AG08395 (cell line): ENCODE results near the gene SLC9A6.

ENCODE experiments used
- DNase-seq: peaks from one replicate; pipeline ENCODE4 v3.0.0; 2012; ENCODE audit warnings: mixed read lengths, low spot score

Gene SLC9A6

DNA sequence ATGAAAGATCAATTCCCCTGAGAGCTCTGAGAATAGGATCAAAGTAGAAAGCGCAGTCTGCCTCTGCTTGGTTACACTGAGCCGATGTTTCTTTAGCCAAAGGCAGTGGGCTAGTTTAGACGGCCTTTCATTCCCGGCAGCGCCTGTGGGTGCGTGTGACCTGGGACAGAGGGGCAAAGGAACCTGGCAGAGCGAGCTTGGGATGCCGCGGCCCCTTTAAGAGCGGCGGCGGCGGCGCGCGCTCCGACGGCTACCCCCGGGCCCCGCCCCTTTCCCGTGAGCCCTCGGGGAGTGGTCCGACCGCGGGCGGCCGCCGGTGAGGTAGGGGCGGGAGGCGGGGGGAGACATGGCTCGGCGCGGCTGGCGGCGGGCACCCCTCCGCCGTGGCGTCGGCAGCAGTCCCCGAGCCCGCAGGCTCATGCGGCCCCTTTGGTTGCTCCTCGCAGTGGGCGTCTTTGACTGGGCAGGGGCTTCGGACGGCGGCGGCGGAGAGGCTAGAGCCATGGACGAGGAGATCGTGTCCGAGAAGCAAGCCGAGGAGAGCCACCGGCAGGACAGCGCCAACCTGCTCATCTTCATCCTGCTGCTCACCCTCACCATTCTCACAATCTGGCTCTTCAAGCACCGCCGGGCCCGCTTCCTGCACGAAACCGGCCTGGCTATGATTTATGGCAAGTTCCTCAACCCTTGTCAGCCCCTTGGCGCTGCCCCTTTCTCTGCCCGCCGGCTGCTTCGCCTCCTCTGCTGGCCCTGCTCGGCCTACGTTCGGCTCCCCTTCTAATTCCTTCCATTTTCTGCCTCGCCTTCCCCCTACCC lies at the start of gene SLC9A6:
Gene SLC9A6 (plus strand): TSS at position 279 of the 816 bp plus-strand sequence. CDS start 224 bp downstream, at position 503.
- DNase-seq = peak; percentile 62

DNA sequence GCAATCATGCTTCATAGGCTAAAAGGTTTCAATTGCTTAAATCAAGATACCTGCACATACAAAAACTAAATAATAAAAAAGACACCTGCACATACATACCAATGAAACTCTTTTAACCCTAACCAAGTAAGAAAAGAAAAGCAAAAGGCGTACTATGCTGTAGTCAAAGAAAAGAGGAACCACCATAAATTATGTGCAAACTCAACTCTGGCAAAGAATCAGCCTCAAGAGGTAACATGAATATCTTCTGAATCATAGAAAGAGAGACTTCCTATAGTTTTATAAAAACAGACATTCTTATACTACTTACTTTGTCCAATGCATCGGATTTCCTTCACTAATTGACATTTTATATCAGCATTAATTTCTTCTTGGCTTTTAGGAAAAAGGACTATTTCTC lies 40.7 kb upstream of the SLC9A6 start:
- no peak for DNase-seq

DNA sequence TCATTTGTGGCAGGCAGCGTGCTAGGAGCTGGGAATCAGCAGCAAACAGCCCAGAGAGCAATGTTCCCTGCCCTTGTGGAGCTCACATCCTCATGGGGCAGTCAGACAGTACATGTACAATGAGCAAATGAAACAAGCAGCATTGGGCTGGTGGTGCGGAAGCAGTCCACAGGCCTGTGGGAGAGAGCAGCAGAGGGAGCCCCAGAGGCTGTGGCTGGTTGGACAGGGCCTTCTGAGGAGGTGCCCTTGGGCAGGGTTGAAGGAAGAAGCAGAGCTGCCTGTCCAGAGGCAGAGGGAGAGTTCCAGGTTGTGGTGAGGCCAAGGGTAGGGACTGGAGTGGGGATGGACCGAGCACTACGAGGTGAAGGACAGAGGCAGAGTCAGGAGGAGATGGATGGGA lies 33.9 kb upstream of the SLC9A6 start:
- no peak for DNase-seq

DNA sequence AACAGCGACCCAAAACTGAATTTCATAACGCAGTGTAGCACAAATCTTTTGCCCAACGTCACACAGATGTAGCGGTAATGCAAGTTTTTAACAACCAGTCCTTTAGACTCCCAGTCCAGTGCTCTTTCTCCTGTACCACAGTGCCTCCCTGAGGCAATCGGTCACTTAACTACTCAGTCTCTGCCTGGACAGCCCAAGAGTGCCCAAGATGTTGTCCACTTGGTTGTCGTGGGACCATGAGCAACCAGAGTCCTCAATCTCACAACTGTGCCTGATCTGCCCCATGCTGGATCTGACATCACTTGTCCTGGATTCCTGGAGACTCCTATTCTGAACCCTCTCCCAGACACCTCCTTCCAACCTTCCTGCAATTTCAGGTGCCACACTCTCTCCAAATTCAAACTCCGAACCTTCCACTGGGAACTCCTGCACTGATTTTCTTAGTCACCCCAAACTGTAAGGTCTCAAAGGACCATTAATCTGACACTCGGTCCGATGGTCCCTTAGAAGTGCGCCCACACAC lies 12.1 kb upstream of the SLC9A6 start:
- DNase-seq = no peak

DNA sequence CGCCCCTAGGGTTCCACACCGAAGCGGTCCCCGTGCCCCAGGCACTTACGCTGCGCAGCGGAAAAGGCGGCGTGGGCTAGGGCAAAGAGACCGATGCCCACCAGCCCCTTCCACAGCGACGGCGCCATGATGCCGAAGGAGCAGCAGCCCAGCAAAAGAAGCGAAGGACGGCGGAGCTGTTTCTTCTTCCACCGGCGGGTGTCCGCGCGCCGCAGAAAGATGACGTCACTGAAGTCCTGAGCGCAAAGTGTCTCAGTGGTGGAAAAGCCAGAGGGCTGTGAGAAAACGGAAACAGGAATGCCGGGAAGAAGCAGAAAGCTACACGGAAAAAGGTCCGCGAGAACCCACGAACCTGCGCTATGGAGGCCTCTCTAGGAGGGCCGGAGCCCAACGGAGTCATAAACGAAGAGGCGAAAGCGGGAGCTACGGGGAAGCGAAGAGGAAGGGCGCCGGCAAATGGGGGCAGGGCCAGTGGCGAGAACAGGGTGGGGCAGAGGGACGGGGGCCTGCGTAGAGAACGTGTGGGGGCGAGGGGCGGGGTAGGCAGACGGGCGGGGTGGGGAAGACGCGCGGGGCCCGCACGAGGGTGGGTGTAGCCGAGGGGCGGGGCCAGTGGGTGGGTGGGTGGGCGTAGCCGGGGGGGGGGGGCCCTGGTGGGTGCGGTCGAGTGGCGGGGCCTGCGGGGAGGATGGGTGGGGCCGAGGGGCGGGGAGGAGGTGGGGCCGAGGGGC lies 11.5 kb upstream of the SLC9A6 start, which contains the start of gene MMGT1:
Gene MMGT1 (minus strand): TSS at position 441 of the 731 bp plus-strand sequence. CDS start 313 bp downstream, at position 128.
- peak; percentile 91 for DNase-seq

DNA sequence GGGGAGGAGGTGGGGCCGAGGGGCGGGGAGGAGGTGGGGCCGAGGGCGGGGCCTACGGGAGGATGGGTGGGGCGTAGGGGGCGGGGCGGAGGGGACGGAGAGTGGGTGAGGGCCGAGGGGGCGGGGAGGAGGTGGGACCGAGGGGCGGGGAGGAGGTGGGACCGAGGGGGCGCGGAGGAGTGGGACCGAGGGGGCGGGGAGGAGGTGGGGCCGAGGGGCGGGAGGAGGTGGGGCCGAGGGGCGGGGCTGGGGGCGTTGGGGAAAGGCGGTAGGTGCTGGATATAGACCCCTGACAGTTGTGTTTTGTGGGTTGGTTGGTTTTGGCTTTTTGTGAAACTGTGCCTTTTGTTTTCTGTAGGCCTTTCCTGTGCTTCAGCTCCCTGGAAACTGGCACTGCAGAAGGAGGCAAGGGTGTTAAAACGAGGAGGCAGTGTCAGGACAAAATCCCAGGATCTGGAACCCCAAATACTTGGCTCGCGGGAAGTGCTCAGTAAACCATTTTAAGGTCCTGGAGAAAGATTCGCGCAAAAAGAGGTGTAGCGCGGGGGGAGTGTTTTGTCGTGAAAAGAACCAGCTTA lies 10.9 kb upstream of the SLC9A6 start:
- no peak for DNase-seq

DNA sequence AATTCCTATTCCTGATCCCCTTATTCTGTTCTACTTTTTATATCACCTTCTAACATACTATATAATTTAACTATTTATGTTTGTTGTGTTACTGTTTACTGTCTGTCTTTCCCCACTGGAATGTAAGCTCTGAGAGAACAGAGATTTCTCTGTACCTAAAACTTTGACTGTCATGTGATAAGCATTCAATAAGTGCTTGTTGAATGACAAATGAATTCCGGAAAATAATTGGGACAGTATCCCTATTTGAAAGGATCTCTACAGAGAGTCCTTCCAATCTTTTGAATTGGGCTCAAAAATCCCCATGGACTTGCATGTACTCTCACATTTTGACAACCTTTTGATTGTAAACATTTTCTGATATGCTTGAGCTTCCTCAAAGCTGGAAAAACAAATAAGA lies 9.8 kb upstream of the SLC9A6 start:
- DNase-seq = no peak

DNA sequence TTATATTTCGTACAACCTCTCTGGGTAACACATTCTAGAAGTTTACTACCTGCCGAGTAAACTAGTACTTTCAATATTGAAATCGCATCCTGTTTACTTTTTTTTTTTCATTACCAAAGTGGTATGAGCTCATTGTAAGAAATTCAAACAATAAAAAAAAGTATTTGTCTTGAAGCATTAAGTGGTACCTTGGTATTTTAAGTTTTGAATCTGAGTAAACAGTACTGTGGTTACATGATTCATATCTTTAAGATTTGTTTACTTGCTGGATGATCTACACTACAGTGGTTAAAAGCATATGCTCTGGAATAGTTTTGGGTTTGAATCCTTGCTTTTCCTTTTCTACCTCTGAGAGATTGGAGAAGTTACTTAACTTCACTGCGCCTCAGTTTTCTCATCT lies 7.6 kb upstream of the SLC9A6 start:
- peak; percentile 14 for DNase-seq

DNA sequence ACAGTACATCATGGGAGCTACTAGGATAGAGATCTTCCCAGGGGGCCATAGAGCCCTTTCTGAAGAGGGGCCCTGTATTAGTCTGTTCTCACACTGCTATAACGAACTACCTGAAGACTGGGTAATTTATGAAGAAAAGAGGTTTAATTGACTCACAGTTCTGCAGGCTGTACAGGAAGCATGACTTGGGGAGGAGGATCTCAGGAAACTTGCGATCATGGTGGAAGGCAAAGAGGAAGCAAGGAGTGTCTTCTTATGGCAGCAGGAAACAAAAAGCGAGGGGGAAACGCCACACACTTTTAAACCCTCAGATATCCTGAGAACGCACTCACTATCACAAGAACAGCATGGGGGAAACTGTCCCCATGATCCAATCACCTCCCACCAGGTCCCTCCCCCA lies 4.2 kb upstream of the SLC9A6 start:
- DNase-seq = no peak

DNA sequence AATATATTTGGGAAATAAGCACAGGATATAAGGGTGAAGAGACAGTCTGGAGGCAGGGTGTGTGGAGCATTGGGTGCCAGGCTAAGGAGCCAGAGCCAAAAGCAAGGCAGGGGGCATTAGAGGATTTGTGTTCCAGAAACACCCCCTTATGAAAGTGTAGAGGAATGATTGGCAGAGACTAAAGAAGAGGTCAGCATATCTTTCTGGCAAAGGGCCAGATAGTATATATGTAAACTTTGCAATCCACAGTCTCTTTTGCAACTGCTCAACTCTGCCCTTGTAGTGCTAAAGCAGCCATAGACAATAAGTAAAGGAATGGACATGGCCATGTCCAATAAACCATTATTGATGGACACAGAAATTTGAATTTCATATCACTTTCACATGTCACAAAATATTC lies 3.6 kb upstream of the SLC9A6 start:
- no peak for DNase-seq

DNA sequence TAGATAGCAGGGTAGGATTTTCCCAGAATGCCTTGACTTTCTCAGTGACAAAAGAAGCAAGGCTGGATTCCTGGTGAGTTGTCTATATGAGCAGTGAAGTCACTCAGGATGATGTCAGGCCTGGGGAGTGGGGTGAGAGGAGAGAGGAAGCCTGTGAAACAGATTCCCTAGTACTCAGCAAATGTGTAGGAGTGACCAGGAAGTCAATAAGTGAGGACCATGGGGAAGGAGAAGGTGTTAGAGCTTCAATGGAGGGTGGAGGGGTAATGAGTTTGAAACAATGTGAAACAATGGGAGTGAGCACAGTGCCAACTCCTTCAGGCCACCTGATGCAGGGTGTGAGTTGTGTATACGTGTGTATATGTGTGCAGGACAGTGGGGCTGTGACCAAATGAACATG lies 2.4 kb upstream of the SLC9A6 start:
- no peak for DNase-seq

DNA sequence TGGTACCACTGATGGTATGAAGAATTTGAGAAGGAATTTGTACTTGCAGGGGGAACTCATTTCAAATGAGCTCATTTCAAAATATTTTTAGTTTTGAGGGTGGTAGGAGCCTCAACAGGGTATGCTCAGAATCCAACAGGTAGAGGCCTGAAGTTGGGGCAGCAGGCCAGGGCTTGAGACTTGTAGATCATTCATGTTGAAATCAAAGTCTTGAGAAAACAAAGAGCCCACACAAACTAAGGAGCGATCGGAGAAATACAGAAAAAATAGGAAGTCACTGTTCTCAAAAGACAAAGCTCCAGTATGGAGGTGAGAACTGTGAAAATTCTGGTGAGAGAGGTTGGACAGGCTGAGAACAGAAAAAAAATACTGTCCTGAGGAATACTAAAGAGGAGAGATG lies 979 bp upstream of the SLC9A6 start:
- no peak for DNase-seq

DNA sequence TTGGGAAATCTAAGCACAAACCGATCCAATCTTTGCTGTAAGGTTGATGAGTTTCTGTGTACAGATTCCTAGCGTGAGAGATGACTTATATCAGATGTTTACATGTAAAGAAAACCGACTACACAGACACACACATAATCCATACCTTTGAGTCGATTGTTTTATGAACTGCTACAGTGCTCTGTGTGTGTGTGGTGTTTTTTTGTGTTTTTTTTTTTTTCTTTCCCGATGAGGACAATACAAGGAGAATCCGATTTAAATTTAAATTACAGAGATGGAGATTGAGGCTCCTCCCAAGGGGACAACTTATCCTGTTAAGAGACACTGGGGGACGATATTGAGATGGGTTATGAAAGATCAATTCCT lies 461 bp upstream of the SLC9A6 start:
- DNase-seq = no peak

DNA sequence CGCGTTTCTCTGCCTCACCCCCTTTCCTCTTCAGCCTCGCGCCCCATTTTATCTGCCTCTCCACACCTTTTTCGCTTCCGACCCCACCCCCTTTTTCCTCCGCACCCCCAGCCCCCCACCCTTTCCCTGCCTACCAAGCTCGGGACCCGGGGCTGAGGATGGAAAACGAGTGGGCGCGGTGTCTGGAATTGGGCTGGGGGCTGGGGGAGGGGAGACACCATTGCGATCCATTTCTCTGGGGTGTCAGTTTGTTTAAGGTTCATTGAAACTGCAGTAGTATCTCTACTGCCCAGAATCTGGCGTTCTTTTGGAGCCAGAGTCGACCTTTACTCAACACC lies 707 bp downstream of the SLC9A6 start:
- DNase-seq = no peak

DNA sequence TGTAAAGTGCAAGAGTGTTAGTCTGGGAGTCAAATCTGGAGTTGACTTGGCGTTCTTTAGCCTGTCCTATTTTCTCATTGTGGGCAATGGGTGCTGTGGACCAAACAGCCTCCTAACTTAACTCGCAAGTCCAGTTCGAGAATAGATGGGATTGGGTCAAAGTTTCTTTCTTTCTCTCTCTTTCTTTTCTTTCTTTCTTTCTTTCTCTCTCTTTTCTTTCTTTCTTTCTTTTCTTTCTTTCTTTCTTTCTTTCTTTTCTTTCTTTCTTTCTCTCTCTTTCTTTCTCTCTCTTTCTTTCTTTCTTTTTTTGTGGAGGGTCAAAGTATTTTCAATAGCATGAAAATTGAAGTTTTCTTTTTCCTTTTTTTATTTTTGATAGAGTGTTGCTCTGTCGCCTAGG lies 3.0 kb downstream of the SLC9A6 start:
- DNase-seq = no peak

DNA sequence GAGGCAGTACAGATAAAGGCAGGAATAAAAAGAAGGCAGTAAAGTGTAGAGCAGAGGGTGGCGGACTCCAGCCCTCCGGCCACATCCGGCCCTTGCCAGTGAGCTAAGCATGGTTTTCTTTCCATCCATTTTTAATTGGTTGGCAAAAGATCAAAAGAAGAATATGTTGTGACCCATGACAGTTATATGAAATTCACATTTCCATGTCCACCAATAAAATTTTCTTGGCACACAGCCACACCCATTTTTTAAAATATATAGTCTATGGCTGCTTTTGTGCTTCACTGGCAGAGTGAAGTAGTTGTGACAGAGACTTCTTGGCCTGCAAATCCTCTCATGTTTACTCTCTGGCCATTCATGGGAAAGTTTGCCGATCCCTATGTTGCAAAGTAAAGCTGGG lies 29.8 kb downstream of the SLC9A6 start:
- DNase-seq = no peak

DNA sequence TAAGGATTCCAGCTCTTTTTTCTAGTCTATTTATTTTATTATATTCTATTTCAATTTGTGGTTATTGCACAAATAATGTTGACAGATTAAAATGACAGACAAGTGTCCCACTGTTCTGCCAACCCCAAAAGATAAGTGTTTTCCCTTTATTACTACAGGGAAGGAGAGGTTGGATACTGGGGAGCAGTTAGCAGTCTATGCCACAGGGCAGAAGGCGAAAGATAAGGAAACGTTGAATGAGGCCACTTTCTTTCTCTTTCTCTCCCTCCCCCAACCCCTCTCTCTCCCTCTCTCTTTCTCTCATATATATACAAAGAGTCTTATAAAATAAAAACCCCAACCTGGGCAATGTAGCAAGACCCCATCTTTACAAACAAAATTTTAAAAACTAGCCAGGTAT lies 31.6 kb downstream of the SLC9A6 start:
- no peak for DNase-seq

DNA sequence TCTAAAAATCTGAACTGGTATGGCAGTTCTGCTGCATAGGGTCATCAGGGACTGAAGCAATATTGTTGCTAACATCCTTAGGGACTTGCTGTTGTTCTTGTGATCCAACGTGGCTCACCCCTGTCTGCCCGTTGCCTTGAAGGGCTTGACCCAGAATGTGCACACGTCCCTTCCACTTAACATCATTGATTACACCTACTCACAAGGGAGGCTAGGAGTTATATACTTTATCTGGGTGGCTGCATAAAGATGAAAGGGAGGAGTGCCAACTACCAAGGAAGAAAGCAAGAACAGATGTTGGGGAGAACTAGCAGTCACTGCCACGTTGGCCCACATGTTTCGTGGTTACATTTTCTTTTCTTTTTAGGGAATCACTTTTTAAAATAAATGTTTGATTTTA lies 34.0 kb downstream of the SLC9A6 start:
- no peak for DNase-seq

DNA sequence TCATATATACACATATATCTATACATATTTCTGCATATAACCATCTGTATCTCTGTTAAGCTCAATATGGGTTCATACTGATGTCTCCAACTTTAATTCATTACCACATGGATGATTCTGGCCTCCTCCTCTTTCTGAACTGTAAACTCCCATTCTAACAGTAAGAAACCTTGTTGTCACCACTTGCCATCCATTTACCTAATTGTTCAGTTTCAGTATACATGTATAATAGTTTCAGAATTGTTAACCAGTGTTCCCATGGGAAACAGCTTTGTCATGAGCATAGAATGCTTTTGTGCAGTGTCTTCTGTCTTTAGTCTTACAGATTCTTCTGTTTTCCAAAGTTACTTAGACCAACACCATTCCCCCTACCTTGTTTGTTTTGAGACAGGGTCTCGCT lies 35.9 kb downstream of the SLC9A6 start:
- DNase-seq = no peak

DNA sequence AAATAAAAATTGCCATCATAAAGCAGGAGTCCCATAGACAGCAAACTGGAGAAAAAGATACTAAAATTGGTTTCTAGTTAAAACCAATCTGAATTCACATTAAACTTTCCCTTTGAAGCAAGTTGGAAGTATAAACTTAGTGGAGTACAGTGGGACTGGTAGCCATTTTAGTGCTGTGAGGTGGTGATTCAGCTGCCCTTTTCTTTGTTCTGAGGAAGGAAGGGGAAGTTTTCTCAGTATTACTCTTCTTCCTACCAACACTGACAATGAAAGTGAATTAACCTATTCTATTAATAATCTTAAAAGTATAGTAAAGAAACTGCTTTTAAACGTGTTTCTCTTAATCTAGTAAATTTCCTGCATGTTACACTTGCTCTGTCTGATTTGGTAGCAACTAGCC lies 36.7 kb downstream of the SLC9A6 start:
- no peak for DNase-seq

DNA sequence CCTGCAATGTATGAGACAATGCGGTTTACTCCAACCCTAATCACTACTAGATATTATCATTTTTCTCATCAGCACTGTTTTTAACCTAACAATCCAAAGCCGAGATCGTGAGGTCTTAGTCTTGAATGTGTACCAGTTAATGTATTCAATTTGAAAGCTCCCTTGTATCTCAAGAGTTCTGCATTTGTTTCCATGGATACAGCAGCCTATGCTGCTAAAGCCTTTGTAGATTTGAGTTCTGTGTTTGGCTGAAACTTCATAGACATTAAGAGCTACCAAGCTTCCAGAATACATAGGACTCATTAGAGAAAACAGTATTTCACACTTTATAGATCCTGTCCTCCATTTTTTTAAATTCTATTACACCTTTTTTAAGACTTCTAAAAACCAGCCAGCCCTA lies 39.9 kb downstream of the SLC9A6 start:
- DNase-seq = no peak

DNA sequence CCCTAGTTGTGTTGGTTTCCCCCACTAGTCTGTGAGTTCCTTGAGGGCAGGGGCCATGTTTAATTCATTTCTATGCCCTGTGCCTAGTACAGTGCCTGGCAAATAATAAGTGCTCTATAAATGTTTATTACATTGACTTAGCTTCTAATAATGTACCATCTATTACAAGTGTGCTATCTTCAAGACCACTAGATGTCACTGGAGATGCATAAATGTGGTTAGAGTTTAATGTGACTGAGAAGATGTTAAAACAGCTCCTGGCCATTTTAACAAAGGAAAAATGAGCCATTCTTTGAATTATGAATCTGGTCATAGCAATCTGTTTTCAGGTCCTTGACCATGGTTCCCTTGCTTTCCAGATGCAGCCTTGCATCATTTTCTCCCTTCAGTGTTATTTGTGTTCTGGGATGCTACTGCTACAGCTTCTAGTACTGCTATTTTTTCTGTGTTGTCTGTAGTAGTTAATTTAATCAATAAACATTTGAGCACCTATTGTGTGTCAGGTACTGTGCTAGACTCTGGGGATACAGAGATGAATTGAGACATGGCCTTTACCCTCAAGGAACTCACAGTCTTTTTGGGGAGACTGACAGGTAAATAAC lies 43.2 kb downstream of the SLC9A6 start:
- peak; percentile 69 for DNase-seq

DNA sequence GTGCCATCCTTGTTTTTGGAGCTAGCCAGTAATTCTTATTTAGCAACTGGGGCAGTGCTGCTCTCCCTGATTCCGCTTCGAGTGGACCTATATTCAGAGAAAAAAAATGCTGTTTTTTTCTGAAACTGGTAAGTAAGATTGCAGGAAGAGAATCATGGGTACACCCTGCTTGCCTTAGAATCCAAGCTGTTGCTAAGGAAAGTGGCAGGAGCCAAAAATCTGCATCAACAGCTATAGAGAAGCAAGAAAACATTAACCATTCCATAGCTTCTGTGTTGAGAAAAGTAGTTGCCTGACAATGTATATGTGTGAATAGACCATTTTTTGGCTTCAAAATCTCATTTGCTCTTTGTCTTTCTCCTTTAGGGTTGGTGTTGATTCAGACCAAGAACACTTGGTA lies 44.5 kb downstream of the SLC9A6 start:
- DNase-seq = no peak
